Stomach (tissue), 4 donors: Measurements from ENCODE around the gene TMEM50A.
"Not testable (repeated sequence)": the region's sequence is repeated elsewhere in the genome, so short reads cannot be mapped to it uniquely, and the experiment has no call there.

Source experiments
- EP300 ChIP-seq: sonication (generic); formaldehyde crosslinking; IDR thresholded peaks from one replicate; pipeline ENCODE4 v1.6.1; 2017; ENCODE audit warnings: antibody characterized with exemption
- POLR2A ChIP-seq, 4 donors: fragments of 450-650 bp; IDR thresholded peaks; one replicate each; pipeline ENCODE4 v1.6.1; 2016; ENCODE audit warnings: antibody characterized with exemption in 4 of 4, control low read depth in 2 of 4, mild to moderate bottlenecking in 1 of 4, moderate library complexity in 1 of 4
- POLR2AphosphoS5 ChIP-seq, 3 donors: sonication (generic); formaldehyde crosslinking; IDR thresholded peaks; one replicate each; pipeline ENCODE4 v1.6.1; 2016; ENCODE audit warnings: antibody characterized with exemption in 3 of 3
- TF ChIP-seq, protein P1 (sequence below), 7 experiments: fragments of 450-650 bp in 4 of 7; fragments of 200-600 bp in 3 of 7; sonication (generic) in 3 of 7; IDR thresholded peaks; one replicate each; pipeline ENCODE4 v1.5.1; 2016 to 2019; ENCODE audit warnings: antibody characterized with exemption in 7 of 7, control low read depth in 2 of 7, mild to moderate bottlenecking in 1 of 7

DNA sequence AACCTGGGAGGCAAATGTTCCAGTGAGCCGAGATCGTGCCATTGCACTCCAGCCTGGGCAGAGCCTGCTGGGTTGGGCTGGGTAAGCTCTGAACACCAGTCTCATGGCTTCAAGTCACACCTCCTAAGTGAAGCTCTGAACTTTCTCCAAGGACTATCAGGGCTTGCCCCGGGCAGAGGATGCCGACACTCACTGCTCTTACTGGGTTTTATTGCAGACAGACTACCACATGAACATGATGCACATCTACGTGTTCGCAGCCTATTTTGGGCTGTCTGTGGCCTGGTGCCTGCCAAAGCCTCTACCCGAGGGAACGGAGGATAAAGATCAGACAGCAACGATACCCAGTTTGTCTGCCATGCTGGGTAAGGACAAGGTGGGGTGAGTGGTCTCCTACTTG, 37.4 kb upstream of the TMEM50A start:
- TF ChIP-seq POLR2A (IDR thresholded peaks at IDR 0.05); POLR2AphosphoS5 (IDR thresholded peaks at IDR 0.05); EP300: not testable (repeated sequence)
- TF ChIP-seq, protein P1, sequence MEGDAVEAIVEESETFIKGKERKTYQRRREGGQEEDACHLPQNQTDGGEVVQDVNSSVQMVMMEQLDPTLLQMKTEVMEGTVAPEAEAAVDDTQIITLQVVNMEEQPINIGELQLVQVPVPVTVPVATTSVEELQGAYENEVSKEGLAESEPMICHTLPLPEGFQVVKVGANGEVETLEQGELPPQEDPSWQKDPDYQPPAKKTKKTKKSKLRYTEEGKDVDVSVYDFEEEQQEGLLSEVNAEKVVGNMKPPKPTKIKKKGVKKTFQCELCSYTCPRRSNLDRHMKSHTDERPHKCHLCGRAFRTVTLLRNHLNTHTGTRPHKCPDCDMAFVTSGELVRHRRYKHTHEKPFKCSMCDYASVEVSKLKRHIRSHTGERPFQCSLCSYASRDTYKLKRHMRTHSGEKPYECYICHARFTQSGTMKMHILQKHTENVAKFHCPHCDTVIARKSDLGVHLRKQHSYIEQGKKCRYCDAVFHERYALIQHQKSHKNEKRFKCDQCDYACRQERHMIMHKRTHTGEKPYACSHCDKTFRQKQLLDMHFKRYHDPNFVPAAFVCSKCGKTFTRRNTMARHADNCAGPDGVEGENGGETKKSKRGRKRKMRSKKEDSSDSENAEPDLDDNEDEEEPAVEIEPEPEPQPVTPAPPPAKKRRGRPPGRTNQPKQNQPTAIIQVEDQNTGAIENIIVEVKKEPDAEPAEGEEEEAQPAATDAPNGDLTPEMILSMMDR (IDR thresholded peaks at IDR 0.05), result not testable (repeated sequence)
